GM19193 (cell line): ENCODE measurements around the gene THYN1.

Source experiments
- POLR2A ChIP-seq: IDR thresholded peaks from 4 replicates; pipeline ENCODE4 v1.6.1; 2011; ENCODE audit not compliant: insufficient read depth, insufficient read length; ENCODE audit errors: extremely low read depth

Gene THYN1

GRCh38 chr11:134216816-134217215, 36.3 kb downstream of the THYN1 start:
- no peak for TF ChIP-seq POLR2A

GRCh38 chr11:134215836-134216235, 37.3 kb downstream of the THYN1 start:
- no peak for TF ChIP-seq POLR2A

- TF ChIP-seq POLR2A = no peak
These were observed 45.5 kb downstream of the THYN1 start for GRCh38 chr11:134207538-134208239.

- no peak for TF ChIP-seq POLR2A
These were observed 47.0 kb downstream of the THYN1 start for GRCh38 chr11:134206185-134206584.

GRCh38 chr11:134205729-134206128, 47.4 kb downstream of the THYN1 start:
- no peak for TF ChIP-seq POLR2A

- no peak for TF ChIP-seq POLR2A
These were observed 50.5 kb downstream of the THYN1 start for GRCh38 chr11:134202661-134203060.

- no peak for TF ChIP-seq POLR2A
These were observed 52.5 kb downstream of the THYN1 start for GRCh38 chr11:134200688-134201087.

- no peak for TF ChIP-seq POLR2A
These were observed 53.6 kb downstream of the THYN1 start for GRCh38 chr11:134199531-134199930.
